OCI-LY7 (cell line): ENCODE measurements around the gene SIGLEC5.

Source experiments
- EZH2phosphoT487 ChIP-seq: fragments of 200-600 bp; sonication (generic); IDR thresholded peaks from 2 replicates; pipeline ENCODE4 v1.6.1; 2018; ENCODE audit warnings: low read depth, borderline replicate concordance, mild to moderate bottlenecking, mixed run types, antibody characterized with exemption, low read length, moderate library complexity, mixed read lengths
- TF ChIP-seq, protein P1 (sequence below): fragments of 200-600 bp; sonication (generic); conservative IDR thresholded peaks from 2 replicates; pipeline ENCODE4 v1.5.1; 2014; ENCODE audit warnings: mild to moderate bottlenecking, antibody characterized with exemption, low read length, moderate library complexity, mixed read lengths

DNA sequence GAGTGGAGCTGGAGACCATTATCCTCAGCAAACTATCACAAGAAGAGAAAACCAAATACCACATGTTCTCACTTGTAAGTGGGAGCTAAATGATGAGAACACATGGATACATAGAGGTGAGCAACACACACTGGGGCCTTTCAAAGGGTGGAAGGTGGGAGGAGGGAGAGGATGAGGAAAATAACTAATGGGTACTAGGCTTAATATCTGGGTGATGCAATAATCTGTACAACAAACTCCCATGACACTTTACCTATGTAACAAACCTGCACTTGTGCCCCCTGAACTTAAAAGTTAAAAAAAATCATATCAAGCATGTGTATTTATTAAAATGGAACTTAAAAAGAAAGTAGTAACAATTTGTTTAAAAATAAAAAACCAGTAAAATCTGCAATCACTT is 11.4 kb upstream of the SIGLEC5 start:
- TF ChIP-seq, protein P1, sequence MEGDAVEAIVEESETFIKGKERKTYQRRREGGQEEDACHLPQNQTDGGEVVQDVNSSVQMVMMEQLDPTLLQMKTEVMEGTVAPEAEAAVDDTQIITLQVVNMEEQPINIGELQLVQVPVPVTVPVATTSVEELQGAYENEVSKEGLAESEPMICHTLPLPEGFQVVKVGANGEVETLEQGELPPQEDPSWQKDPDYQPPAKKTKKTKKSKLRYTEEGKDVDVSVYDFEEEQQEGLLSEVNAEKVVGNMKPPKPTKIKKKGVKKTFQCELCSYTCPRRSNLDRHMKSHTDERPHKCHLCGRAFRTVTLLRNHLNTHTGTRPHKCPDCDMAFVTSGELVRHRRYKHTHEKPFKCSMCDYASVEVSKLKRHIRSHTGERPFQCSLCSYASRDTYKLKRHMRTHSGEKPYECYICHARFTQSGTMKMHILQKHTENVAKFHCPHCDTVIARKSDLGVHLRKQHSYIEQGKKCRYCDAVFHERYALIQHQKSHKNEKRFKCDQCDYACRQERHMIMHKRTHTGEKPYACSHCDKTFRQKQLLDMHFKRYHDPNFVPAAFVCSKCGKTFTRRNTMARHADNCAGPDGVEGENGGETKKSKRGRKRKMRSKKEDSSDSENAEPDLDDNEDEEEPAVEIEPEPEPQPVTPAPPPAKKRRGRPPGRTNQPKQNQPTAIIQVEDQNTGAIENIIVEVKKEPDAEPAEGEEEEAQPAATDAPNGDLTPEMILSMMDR: no peak
- TF ChIP-seq EZH2phosphoT487: no peak
